Loucy (cell line): ENCODE measurements around the gene GMCL2.

Experiments used
- H2AFZ ChIP-seq: fragments of 200-600 bp; sonication (generic); 2 replicates; pipeline ENCODE4 v1.6.0; 2016; ENCODE audit warnings: antibody characterized with exemption, mild to moderate bottlenecking, low read length, moderate library complexity
- H3F3A ChIP-seq: fragments of 200-600 bp; 2 replicates; pipeline ENCODE4 v1.6.0; 2016; ENCODE audit warnings: antibody characterized with exemption, low read depth, mild to moderate bottlenecking
- H3K27me3 ChIP-seq: fragments of 200-600 bp; sonication (generic); 2 replicates; pipeline ENCODE4 v1.6.1; 2014; ENCODE audit warnings: low read length, mild to moderate bottlenecking; ENCODE audit not compliant: insufficient read depth, poor library complexity, severe bottlenecking
- H3K36me3 ChIP-seq: fragments of 200-600 bp; sonication (generic); 2 replicates; pipeline ENCODE4 v1.6.1; 2016; ENCODE audit warnings: low read length; ENCODE audit not compliant: insufficient read depth
- H3K4me1 ChIP-seq: fragments of 200-600 bp; sonication (generic); 2 replicates; pipeline ENCODE4 v1.5.1; 2014; ENCODE audit warnings: low read length, mild to moderate bottlenecking; ENCODE audit not compliant: insufficient read depth, poor library complexity, severe bottlenecking
- H3K4me2 ChIP-seq: fragments of 200-600 bp; sonication (generic); 2 replicates; pipeline ENCODE4 v1.6.0; 2014; ENCODE audit warnings: antibody characterized with exemption, low read length, low read depth, mild to moderate bottlenecking; ENCODE audit not compliant: poor library complexity, severe bottlenecking
- H3K4me3 ChIP-seq: fragments of 200-600 bp; sonication (generic); 2 replicates; pipeline ENCODE4 v1.5.1; 2014; ENCODE audit warnings: low read length, mild to moderate bottlenecking, mixed read lengths; ENCODE audit not compliant: poor library complexity, severe bottlenecking
- H3K79me2 ChIP-seq: fragments of 200-600 bp; sonication (generic); 2 replicates; pipeline ENCODE4 v1.6.1; 2014; ENCODE audit warnings: low read length; ENCODE audit not compliant: insufficient read depth
- H3K9ac ChIP-seq: fragments of 200-600 bp; sonication (generic); 2 replicates; pipeline ENCODE4 v1.6.0; 2014; ENCODE audit warnings: mild to moderate bottlenecking, low read depth, low read length, moderate library complexity; ENCODE audit not compliant: poor library complexity, severe bottlenecking
- H3K9me2 ChIP-seq: fragments of 200-600 bp; sonication (generic); replicated peaks from 2 replicates; pipeline ENCODE4 v1.6.1; 2016; ENCODE audit warnings: low read depth, low read length, mixed read lengths
- H3K9me3 ChIP-seq: fragments of 200-600 bp; sonication (generic); 2 replicates; pipeline ENCODE4 v1.6.1; 2014; ENCODE audit warnings: mild to moderate bottlenecking, antibody characterized with exemption, low read length, low read depth; ENCODE audit not compliant: insufficient read depth
- H4K20me1 ChIP-seq: fragments of 200-600 bp; sonication (generic); 2 replicates; pipeline ENCODE4 v1.6.0; 2014; ENCODE audit warnings: antibody characterized with exemption, low read length, mild to moderate bottlenecking; ENCODE audit not compliant: insufficient read depth, poor library complexity, severe bottlenecking
- CTCF ChIP-seq: fragments of 200-600 bp; sonication (generic); conservative IDR thresholded peaks from 2 replicates; pipeline ENCODE4 v1.5.1; 2014; ENCODE audit warnings: mild to moderate bottlenecking, antibody characterized with exemption, low read length
- EZH2phosphoT487 ChIP-seq: fragments of 200-600 bp; IDR thresholded peaks from 2 replicates; pipeline ENCODE4 v1.6.1; 2018; ENCODE audit warnings: antibody characterized with exemption, mild to moderate bottlenecking, moderate library complexity, borderline replicate concordance

GMCL2 gene

GRCh38 chr5:178235588-178235974 lies 48.4 kb upstream of the GMCL2 start:
- Histone ChIP-seq H3K4me3 (no peak overlapping the region), H3K36me3 (no peaks in the 10 kb centered on the region), H3K9me2 (no peaks in the 10 kb centered on the region), H2AFZ (no peak overlapping the region), H3K79me2 (peaks cover 15% of the 10 kb centered on the region), H3K4me2 (no peak overlapping the region), H3K9me3 (no peaks in the 10 kb centered on the region), H3K9ac (no peak overlapping the region), H3F3A (no peaks in the 10 kb centered on the region), H3K27me3 (no peaks in the 10 kb centered on the region), H4K20me1 (peaks cover 15% of the 10 kb centered on the region), H3K4me1 (peaks cover 25% of the 10 kb centered on the region)
- no peak for TF ChIP-seq CTCF
- TF ChIP-seq EZH2phosphoT487: no peak

- H3K27me3 ChIP-seq: no peaks in the 10 kb centered on the region
- H3K9me2 ChIP-seq: no peaks in the 10 kb centered on the region
- no peaks in the 10 kb centered on the region for H3F3A ChIP-seq
- H3K4me1 ChIP-seq: peaks cover 25% of the 10 kb centered on the region
- peaks cover 17% of the 10 kb centered on the region for H4K20me1 ChIP-seq
- peak; percentile 67 for TF ChIP-seq CTCF
- no peak for TF ChIP-seq EZH2phosphoT487
- peak overlapping the region; percentile 42 for H3K4me2 ChIP-seq
- no peak overlapping the region for H3K4me3 ChIP-seq
- no peaks in the 10 kb centered on the region for H3K36me3 ChIP-seq
- H3K9me3 ChIP-seq: no peaks in the 10 kb centered on the region
- H2AFZ ChIP-seq: peak overlapping the region; percentile 77; the same call in 1 of the 2 replicates
- H3K79me2 ChIP-seq: peaks cover 21% of the 10 kb centered on the region
- no peak overlapping the region for H3K9ac ChIP-seq
These were observed 47.8 kb upstream of the GMCL2 start for GRCh38 chr5:178234750-178235587.

- Histone ChIP-seq H3K4me1 (peaks cover 25% of the 10 kb centered on the region), H4K20me1 (peaks cover 17% of the 10 kb centered on the region), H3K4me2 (peak overlapping the region; percentile 42), H3K36me3 (no peaks in the 10 kb centered on the region; the same call in 1 of the 2 replicates), H3K4me3 (no peak overlapping the region), H3K9me3 (no peaks in the 10 kb centered on the region), H2AFZ (no peak overlapping the region), H3K9me2 (no peaks in the 10 kb centered on the region), H3F3A (no peaks in the 10 kb centered on the region), H3K27me3 (no peaks in the 10 kb centered on the region), H3K9ac (no peak overlapping the region), H3K79me2 (peaks cover 26% of the 10 kb centered on the region)
- TF ChIP-seq CTCF: no peak
- no peak for TF ChIP-seq EZH2phosphoT487
These were observed 47.1 kb upstream of the GMCL2 start for GRCh38 chr5:178234121-178234749.
